ENCODE data around the gene MXD3. TPM values are rescaled to one million over a fixed set of nuclear protein-coding genes. Genes with fewer than 3 reads are reported as not detected.
"Not testable (repeated sequence)": the region's sequence is repeated elsewhere in the genome, so short reads cannot be mapped to it uniquely, and the experiment has no call there.

Gene MXD3
- total RNA-seq, 1 donor from 2014 or later, result 3.6 TPM

DNA sequence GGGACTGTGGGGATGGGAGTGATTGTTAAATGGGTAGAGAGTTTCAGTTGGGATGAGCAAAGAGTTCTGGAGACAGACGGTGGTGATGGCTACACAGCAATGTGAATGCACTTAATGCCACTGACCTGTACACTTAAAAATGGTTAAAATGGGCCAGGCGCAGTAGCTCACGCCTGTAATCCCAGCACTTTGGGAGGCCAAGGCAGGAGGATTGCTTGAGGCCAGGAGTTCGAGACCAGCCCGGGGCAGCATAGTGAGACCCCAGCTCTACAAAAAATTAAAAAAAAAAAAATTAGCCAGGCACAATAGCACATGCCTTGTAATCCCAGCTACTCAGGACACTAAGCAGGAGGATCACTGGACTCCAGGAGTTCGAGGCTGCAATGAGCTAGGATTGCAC lies 32.1 kb upstream of the MXD3 start:
- no peak for DNase-seq (ENCODE audit: low spot score)

DNA sequence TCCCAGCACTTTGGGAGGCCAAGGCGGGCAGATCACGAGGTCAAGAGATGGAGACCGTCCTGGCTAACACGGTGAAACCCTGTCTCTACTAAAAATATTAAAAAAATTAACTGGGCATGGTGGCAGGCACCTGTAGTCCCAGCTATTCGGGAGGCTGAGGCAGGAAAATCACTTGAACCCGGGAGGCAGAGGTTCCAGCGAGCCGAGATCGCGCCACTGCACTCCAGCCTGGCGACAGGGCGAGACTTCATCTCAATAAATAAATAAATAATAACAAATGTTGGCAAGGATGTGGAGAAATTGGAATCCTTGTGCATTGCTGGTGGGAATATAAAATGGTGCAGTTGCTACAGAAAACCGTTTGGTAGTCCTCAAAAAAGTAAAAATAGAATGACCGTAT lies 31.3 kb upstream of the MXD3 start:
- DNase-seq (ENCODE audit: low spot score), result not testable (repeated sequence)

DNA sequence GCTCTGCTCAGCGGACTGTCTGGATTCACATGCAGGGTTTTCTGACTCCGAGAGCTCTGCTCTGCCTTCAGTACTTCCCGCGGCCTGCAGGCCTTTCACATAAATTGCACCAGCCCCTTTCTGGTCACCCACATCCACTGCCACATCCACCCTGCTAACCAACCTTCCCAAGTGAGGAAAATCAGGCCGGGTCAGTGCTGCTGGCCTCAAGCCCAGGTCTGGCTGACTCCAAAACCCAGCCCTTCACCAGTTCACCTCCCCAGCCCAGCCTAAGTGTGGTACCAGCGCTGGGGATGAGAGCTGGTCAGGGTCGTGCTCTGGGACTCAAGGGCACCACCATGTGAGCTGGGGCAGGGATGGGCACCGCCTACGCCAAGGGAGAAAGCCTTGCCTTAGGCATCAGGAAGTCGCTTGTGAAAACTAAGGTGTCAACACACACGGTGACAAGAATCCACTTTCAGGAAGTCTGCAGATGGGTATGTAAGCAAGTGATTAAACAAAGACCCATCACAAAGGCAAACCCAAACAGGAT lies 27.5 kb upstream of the MXD3 start:
- no peak for DNase-seq (ENCODE audit: low spot score)

DNA sequence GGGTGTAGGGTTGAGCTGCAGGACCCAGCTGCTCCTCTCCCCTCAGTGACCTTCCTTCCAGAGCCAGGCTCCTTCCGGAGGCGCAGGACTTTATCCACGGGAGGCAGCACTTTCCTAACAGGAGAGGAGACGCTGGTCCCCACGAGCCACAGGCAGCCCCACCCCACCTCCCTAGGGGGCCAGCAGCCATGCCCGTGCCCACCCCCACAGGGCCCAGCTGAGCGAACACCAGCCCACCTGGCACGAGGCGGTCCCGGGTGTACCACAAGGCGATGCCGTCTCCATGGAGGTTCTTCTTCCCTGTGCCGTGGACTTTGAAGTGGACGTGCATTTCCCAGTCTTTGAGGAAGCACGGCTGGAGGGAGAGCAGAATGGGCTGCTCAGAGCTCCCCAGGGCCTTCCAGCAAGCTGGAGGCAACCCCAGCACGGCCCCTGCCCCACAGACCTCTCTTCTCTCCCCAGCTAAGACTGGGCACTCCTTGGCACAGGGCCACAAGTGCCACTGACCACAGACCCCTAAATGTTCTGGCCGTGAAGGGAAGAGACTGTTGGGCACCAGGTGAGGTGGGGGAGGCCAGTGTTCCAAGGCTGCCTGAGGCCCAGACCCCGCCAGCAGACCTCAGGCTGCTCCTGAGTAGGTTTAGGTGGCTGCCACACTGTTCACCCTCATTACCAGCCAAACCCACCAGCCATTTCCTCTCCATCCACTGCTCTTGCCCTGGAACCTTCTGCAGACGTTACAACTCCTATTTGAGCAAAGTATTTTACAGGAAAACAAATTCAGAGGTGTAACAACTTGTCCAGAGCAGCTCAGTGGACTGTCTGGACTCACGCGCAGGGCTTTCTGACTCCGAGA lies 26.8 kb upstream of the MXD3 start:
- no peak for DNase-seq (ENCODE audit: low spot score)

DNA sequence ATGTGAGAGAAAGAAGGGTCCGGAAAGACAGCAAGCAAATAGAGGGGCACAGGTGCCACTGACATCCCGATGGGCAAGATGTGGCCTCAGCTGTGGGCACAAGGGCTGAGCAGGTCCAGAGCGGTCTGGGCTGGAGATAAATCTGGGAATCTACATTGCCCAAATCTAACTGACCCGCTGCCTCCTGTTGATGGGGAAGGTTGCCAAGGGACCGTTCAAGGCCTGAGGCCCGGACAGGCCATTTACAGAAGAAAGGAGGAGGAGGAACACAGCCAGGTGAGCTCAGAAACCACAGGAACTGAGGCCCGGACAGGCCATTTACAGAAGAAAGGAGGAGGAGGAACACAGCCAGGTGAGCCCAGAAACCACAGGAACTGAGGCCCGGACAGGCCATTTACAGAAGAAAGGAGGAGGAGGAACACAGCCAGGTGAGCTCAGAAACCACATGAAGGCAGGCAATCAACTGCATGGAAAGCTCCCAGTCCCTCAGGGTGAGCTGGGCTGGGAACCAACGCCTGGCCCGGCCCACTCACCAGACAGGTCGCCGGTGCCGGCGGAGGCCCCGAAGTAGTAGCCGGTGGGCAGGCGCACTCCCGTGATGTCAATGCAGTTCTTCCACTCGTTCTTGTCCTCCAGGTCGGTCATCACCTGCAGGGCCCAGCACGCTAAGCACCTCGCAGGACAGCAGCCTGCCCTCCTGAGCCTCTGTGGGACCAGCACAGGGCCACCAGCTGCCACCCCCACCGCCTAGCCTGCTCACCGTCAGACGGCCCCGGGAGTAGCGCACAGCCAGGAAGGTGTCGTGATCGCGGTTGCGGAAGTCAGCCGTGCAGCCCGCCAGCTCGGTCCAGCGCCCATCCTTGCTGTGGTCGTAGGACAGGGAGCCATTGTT lies 25.2 kb upstream of the MXD3 start:
- no peak for DNase-seq (ENCODE audit: low spot score)

DNA sequence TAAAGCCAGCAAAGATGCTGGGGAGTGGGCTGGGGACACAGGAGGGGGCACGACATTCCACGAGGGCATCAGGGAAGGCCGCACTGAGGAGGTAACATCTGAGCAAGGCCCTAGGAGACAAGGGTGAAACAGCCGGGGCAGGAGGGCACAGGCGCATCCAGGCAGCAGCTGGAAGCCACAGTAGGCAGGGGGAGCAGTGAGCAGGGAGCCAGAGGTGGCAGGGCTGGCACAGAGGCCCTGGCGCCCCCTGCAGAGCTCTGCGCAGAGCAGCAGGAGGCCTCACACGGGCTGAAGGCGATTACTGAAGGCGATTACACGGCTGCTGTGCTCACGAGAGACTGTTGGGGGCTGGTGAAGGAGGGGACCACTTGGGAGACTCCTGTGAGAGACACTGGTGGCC lies 24.4 kb upstream of the MXD3 start:
- no peak for DNase-seq (ENCODE audit: low spot score)

DNA sequence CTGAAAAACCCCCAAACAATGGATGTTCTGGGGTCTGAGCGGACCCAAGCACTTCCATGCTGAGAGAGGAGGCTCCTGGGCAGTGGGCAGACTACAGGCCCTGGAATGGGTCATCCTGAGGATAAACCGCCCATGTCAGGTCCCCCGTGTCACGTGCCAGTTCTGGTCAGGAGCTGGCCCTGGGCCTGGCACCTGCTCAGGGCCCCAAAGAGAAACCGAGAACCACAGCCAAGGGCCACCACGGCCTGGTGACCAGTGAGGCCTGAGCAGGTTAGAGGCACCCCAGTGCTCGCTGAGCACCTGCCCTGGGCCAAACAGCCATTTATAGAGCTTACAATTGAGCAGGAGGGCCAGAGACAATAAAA lies 24.0 kb upstream of the MXD3 start:
- DNase-seq (ENCODE audit: low spot score), result no peak

DNA sequence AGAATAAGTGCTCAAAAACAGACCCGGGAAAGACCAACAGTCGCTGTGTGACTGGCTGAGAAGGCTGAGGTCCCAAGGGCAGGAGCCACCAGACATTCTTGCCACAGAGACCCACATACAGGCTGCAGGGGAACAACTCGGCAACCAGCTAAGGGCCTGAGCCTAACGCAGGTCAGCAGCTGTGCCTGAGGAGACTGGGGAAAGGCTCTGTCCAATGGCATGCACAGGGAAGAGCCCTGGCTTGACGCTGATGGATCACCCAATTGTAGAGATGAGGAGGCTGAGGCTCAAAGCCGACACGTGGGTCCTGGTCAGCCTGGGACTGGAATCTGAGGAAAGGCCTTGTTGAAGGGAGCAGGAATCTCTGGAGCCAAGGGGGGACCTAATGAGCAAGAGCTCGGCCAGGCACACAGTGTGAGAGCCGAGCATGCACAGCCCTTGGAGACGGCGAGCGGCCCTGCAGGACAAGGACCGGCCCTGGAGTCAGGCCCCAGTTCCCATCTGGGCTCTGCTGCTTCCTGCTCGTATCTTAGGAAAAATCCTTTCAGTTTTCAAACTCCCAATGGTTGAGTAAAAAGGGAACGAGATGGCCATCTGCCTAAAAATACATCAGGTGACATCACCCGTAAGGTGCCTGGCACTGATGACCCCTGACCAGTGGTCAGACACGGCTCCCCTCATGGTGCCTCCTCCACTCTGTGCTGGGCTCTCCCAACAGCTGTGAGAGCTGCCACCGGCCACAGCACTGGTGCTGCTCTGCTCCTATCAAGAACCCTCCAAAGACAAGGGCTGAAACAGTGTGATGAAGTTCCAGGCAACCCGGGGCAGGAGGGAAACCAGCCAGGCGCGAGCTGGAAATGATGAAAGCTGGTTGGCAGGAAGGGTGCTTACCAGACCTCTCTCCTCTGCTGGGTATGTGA lies 23.3 kb upstream of the MXD3 start:
- DNase-seq (ENCODE audit: low spot score), result no peak

DNA sequence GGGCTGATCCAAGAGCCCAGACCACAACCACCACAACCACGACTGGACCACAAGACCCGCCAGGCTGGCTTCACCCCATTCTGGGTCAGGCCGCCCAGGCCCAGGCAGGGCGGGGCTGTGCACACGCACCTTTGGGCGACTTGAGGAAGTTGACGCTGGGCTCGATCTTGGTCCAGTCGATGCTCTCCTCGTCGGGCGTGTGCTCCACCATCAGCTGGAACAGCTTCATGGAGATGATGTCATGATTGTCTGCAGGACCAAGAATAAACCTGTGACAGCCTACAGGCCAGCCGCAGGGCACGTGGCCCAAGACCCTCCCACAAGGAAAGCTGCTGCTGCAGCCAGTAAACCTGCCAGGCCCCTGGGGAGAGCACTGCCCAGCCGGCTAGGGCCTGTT lies 22.5 kb upstream of the MXD3 start:
- DNase-seq (ENCODE audit: low spot score), result no peak

DNA sequence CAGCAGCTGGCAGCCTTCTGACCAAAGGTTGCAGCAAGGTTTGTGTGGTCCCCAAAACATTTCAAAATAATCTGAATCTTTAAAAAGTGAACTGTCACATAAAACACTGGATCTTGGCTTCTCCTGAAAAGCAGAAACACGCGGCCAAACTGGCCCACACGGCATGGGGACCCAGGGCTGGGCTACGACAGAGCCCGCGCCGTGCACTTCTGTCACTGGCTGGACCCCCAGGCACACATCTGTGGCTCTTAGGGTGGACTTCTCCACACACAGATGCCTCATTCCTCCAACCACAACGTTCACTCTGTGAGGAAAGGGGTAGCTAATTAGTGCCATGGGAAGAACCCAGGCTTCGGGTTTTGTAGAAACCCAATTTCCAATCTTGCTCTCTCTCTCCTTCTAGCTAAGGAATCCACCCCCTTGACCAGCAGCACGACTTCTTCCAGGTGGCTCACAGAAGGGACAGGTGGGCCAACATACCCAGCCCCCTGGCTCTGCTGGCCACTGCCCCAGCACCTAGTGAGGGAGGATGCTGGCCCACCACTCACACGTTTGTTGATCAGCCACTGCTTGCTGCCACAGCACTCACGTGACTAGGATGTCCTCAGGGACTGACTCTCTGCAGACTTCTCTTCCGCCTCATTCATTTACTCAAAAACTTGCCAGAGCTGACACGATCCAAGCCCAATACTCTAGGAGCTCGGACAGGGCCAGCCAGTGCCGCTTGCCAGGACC lies 21.9 kb upstream of the MXD3 start:
- DNase-seq (ENCODE audit: low spot score), result no peak

DNA sequence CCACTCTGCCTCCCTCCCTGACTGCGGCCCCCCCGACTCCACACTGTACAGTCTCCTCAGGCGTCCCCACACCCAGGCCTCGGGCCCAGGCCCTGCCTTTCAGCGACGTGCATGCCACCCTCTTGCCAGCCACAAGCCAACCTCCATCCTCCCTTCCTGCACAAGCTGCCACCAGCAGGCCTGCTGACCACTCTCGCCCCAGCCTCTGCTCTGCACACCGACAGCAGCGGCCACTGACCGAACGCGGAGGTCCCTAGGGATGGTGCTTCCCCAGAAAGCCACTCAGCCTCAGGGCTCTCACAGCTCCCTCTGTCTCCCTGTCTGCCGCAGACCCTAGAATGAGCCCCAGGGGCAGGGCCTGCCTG lies 21.2 kb upstream of the MXD3 start:
- no peak for DNase-seq (ENCODE audit: low spot score)

DNA sequence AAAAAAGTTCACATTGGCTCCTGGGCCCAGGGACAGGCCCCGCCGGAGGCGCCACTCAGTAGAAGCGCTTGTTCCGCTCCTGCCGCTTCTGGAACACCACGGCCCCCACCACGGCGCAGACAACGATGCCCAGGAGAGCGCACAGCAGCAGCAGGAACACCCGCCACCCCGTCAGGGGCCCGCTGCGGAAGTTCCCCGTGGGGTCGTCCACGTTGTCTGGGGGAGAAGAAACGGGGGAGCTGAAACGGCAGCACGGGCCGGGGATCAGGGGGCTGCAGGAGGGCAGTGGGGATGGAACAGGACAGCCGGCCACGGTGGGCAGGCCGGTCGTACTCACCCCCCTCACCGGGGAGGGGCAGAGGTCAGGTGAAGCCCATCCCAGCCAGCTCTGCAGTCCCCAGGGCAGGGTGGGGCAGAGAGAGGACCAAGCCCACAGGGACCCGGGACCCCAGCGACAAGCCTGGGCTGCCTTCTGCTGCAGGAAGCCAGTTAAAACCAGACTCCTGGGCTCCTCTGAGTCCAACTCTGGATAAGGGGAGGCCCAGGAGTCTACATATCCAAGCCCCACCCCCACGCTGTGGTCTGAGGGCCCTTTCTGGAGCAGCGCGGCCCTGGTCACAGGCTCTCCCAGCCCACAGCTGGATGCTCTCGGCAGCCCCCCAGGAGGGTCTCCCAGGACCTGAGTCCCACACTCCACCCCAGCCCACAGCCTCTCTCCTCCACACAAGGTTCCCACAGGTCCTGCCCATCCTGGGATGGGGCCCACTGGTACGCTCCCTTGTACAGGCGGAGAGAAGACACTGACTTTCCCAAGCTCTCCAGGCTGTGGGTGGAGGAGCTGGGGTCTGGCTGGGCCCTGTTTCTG lies 20.6 kb upstream of the MXD3 start:
- DNase-seq (ENCODE audit: low spot score), result no peak

DNA sequence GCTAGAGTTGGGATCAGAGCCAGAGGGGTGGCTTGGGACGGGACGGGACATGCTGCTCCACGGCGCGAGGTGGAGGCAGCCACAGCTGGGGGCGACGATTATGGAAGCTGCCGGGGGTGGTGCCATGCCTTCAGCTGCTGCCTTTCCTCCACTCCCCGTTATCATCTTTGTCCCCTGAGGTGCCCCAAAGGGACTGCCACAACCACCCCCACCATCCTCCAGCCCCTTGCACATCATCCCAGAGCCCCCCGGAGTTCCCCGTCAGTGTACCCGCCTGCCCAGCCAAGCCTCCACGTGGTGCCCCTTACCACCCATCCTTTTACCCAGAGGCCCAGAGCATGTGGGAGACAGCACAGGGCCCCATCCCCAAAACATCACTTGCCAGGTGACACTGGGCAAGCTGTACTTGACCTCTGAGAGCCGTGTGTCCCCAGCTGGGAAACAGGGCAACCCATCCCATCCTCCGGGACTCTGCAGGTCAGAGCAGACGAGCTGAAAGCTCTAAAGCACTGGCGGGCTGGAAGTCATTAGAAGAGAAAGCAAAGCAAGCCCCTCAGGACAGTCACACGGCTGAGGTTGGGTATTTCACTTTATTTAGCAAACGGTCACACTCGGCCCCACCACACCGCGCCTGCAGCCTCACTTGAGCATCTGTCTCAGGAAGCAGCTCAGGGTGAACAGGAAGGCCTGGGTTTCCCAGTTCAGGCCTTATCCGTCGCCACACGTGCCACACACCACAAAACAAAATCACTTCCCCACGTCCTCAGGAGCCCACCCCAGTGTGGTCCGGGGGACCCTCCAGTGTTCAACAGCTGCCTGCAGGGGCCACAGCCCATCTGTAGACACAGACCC lies 19.5 kb upstream of the MXD3 start:
- no peak for DNase-seq (ENCODE audit: low spot score)

DNA sequence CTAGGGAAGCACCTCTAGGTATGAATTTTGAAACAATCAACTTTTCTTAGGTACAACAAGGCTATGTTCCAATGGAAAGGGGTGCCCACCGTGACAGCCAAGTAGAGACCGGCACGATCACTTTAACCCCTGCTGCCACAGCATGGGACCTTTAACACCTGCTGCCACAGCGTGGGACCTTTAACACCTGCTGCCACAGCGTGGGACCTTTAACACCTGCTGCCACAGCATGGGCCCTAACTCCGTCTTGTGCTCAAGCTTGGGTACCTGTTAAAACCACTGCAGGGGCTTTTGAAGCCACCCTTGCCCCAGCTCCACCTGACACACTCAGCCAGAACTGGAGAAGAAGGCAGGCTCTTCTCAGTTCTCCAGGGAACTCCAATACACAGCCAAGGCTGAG lies 18.2 kb upstream of the MXD3 start:
- DNase-seq (ENCODE audit: low spot score), result no peak

DNA sequence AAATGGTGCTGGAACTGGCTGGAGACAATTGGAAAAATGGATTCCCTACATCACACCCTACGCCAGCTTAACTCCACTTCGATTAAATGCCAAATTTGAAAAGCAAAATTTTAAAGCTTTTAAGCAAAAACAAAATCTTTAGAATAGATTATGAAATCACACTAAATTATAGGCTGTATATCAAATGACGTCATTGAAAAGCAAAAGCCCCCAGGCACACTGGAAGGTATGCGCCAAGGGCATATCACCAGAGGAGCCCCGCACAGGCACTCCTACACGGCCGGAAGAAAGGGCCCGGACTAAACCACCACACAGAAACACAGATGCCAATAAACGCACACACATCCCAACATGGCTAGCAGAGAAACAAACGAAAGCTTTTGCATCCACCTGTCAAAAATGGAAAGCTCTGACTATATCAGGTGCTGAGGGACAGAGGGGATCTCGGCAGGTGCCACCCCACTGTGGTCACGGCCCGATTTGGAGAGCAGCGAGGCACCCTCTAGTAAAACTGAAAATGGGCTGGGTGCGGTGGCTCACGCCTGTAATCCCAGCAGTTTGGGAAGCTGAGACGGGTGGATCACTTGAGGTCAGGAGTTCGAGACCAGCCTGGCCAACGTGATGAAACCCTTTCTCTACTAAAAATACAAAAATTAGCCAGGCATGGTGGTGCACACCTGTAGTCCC lies 17.0 kb upstream of the MXD3 start:
- no peak for DNase-seq (ENCODE audit: low spot score)

DNA sequence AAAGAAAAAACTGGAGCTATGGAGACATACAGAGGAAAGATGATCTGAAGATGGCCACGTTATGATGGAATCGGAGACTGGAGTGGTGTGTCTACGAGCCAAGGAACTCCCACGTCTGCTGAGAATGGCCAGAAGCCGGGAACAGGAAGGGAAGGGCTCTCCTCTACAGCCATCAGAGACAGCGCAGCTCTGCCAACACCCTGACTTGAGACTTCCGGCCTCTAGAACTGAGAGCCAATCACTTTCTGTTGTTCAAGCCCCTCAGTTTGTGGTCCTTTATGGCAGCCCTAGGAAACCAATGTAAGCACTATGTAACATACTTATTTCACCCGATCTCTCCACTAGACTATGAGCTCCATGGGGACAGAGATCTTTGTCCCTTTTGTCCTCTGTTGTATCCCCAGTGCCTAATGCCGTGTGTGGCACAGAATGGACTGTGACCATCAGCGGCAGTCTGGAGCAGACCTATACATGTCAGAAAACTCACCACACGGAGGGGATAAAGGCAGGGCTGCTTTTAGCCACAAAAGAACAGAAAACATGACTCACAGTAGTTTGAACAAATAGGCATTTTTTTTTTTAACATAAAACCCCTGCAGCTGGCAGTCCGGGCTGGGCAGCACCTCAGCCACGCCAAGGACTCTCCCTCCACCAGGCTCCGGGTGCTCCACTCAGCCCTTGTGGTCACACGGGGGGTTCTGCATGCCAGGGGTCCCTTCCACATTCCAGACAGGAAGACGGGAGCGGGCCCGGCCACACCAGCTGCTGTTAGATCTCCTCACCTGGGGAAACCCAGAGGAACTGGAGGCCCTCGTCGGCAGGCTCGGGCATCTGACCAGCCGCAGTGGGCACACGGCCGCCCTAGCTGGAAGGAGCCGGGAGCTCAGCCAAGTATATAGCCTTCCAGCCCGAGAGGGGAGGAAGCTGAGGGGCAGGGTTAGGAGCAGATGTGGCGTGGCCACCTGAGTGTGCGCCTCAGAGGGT lies 16.1 kb upstream of the MXD3 start:
- DNase-seq (ENCODE audit: low spot score), result no peak

DNA sequence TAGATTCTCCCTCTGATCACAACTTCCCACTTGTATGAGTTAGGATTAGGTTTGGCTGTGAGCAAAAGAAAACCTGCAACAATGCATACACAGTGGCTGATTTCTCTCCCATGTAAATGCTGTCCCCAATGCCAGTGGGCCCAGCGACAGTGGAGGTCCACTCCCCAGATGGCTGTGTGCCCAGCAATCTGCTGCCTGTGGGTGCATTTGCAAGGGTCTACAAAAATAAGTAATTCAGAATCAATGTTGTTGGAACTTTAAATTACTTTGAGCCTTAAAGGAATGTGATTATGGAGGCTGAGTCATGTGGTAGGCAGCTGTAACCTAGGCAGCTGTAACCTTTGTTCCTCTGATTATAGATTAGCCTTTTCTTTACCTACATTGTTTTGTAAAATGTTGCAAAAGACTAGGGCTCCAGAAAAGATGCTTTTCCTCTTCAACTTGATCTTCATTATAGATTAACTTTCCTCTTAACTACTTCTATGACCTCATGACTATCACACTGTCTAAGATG lies 14.2 kb upstream of the MXD3 start:
- DNase-seq (ENCODE audit: low spot score), result no peak

Measured in umbilical cord (tissue), 2 donors.